Right atrium auricular region (tissue), 2 donors: ENCODE measurements around the gene SPOCK1. TPM values are rescaled to one million over a fixed set of nuclear protein-coding genes. Genes with fewer than 3 reads are reported as not detected.

Experiments
- DNase-seq: peaks from one replicate; pipeline ENCODE4 v3.0.0-alpha.2; 2019; ENCODE audit warnings: low spot score
- H3K27ac ChIP-seq, 2 donors: fragments of 200-600 bp; sonication (generic); 1 replicate in 1 of 2; 2 replicates in 1 of 2; pipeline ENCODE4 v1.5.1; 2016 to 2019
- H3K27me3 ChIP-seq, 2 donors: fragments of 200-600 bp; sonication (generic); one replicate each; pipeline versions ENCODE4 v1.5.1 to v1.6.0; 2017 to 2019
- H3K36me3 ChIP-seq: fragments of 200-600 bp; sonication (generic); one replicate; pipeline ENCODE4 v1.5.1; 2016
- H3K4me1 ChIP-seq, 2 donors: fragments of 200-600 bp; sonication (generic); one replicate each; pipeline versions ENCODE4 v1.5.1 to v1.6.0; 2017 to 2019
- H3K4me3 ChIP-seq, 2 donors: fragments of 200-600 bp; sonication (generic); 1 replicate in 1 of 2; 2 replicates in 1 of 2; pipeline ENCODE4 v1.5.1; 2017 to 2019; ENCODE audit warnings: mild to moderate bottlenecking in 1 of 2, moderate library complexity in 1 of 2
- H3K9me3 ChIP-seq, 2 donors: fragments of 200-600 bp; sonication (generic); one replicate each; pipeline ENCODE4 v1.5.1; 2019
- CTCF ChIP-seq, 2 donors: fragments of 200-600 bp; sonication (generic); IDR thresholded peaks; one replicate each; pipeline ENCODE4 v1.5.1; 2019; ENCODE audit warnings: antibody characterized with exemption in 2 of 2
- total RNA-seq, 2 donors: library from RNA; depleted of rRNA; stranded (reverse); fragments of >200 nt; gene quantifications; one replicate each; pipeline ENCODE4 v1.1.0, GENCODE V29; 2016

Gene SPOCK1
- total RNA-seq, 2 donors from 2014 or later: 59.8 to 84.5 TPM

- no peak for DNase-seq
- no peaks in the 10 kb centered on the region for H3K27me3 ChIP-seq
- H3K36me3 ChIP-seq: no peaks in the 10 kb centered on the region
- H3K9me3 ChIP-seq: no peaks in the 10 kb centered on the region
- no peaks in the 10 kb centered on the region for H3K4me1 ChIP-seq
- no peak for TF ChIP-seq CTCF (IDR thresholded peaks at IDR 0.05)
- H3K4me3 ChIP-seq: no peak overlapping the region
- no peak overlapping the region for H3K27ac ChIP-seq
Measured at GRCh38 chr5:137490591-137490990, 8.5 kb downstream of the SPOCK1 start.

DNA sequence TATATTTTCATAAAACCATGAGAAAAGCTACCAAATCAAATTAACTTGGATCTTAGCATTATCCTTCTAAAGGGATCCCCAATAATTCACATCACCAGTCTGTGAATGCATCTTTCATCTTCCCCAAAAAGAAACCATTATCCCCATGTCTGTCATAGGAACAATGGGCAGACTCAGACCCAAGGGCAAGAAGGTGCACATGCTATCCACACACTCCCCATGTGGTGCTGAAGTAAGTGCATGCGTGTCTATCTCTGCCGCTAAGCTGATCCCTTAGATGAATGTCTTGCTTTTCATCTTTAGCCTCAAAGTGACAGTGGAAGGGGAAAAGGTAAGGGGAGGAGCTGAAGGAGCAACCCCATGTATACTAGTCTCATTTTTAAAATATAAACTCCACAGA lies 10.2 kb downstream of the SPOCK1 start:
- no peak overlapping the region for H3K27ac ChIP-seq
- no peaks in the 10 kb centered on the region for H3K4me1 ChIP-seq
- DNase-seq: no peak
- no peaks in the 10 kb centered on the region for H3K9me3 ChIP-seq
- no peak for TF ChIP-seq CTCF (IDR thresholded peaks at IDR 0.05)
- no peak overlapping the region for H3K4me3 ChIP-seq
- no peaks in the 10 kb centered on the region for H3K36me3 ChIP-seq
- H3K27me3 ChIP-seq: no peaks in the 10 kb centered on the region

DNA sequence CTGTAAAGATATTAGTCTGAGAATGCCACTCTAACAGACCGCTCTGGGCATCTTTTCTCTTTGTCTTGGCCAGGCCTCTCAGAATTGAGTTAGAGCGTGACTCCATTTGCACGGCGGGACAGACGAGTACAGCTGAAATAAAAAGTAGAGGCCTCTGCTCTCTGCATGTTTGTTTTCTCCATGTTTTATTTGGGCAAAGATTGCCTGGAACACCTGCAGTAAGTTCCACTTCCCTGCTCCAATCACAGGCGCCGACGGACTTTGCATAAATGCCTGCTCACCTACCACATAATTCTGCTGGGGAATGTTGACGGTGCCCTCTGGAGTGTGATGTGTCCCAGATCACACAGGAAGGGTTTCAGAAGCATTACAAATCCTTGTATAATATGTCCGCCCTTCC lies 10.6 kb downstream of the SPOCK1 start:
- no peaks in the 10 kb centered on the region for H3K36me3 ChIP-seq
- DNase-seq: no peak
- no peaks in the 10 kb centered on the region for H3K9me3 ChIP-seq
- TF ChIP-seq CTCF (IDR thresholded peaks at IDR 0.05): no peak
- no peak overlapping the region for H3K4me3 ChIP-seq
- H3K4me1 ChIP-seq: no peaks in the 10 kb centered on the region
- H3K27me3 ChIP-seq: no peaks in the 10 kb centered on the region
- no peak overlapping the region for H3K27ac ChIP-seq

DNA sequence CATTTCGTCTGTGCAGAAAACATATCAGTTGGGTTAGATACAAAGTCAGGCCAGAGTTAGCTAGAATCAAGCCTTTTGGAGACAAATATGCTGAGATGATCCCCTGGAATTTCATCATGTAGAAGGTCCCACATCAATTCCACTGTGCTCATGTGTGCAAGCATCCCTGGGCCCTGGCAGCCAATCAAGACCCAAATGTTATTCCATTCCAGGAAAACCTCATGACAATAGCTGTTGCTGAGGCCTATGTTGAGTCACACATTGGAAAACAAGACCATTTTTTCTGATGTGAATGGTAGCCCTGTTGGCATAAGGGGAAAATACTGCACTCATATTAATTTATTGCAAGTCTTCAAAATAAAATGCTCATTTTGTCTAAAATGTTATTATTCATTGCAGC lies 11.5 kb downstream of the SPOCK1 start:
- Histone ChIP-seq H3K9me3 (no peaks in the 10 kb centered on the region), H3K27me3 (no peaks in the 10 kb centered on the region), H3K4me3 (no peak overlapping the region), H3K4me1 (no peaks in the 10 kb centered on the region), H3K36me3 (no peaks in the 10 kb centered on the region), H3K27ac (peak overlapping the region in 1 of 2 donors; percentile 8)
- TF ChIP-seq CTCF (IDR thresholded peaks at IDR 0.05): no peak
- peak; percentile 76 for DNase-seq

DNA sequence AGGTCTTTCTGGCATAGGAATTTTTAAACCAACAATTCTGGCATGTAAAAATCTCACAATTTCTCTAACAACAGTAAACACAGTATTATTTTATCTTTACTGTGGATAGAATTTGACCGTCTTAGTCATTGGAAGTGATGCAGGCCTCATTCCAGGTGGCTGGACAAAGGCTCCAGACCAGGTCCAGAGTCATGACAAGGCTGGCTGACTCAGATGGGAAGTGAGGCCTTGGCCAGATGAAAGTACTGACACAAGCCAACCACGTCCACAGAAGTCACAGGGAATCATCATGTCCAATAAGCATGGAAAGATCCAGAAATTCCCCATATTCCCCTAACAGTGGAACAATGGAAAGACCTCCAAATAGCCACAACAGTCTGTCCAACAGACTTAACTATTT lies 12.4 kb downstream of the SPOCK1 start:
- TF ChIP-seq CTCF (IDR thresholded peaks at IDR 0.05): no peak
- Histone ChIP-seq H3K4me3 (no peak overlapping the region), H3K36me3 (no peaks in the 10 kb centered on the region), H3K9me3 (no peaks in the 10 kb centered on the region), H3K27ac (peak overlapping the region in 1 of 2 donors; percentile 8), H3K27me3 (no peaks in the 10 kb centered on the region), H3K4me1 (no peaks in the 10 kb centered on the region)
- DNase-seq: peak; percentile 76

GRCh38 chr5:137481596-137481995 lies 17.5 kb downstream of the SPOCK1 start:
- TF ChIP-seq CTCF (IDR thresholded peaks at IDR 0.05): no peak
- no peak overlapping the region for H3K27ac ChIP-seq

More at GRCh38 chr5:137481596-137481995, 17.5 kb downstream of the SPOCK1 start:
- H3K4me3 ChIP-seq: no peak overlapping the region
- no peaks in the 10 kb centered on the region for H3K9me3 ChIP-seq
- no peaks in the 10 kb centered on the region for H3K27me3 ChIP-seq
- H3K4me1 ChIP-seq: peaks cover 0 to 4% of the 10 kb centered on the region in 2 donors
- no peaks in the 10 kb centered on the region for H3K36me3 ChIP-seq
- DNase-seq: no peak
